Measurements from ENCODE around the gene PHAF1. TPM values are rescaled to one million over a fixed set of nuclear protein-coding genes. Genes with fewer than 3 reads are reported as not detected.

PHAF1 gene
- total RNA-seq, 4 donors from 2014 or later = 23.3 to 63.4 (median 48.9) TPM

DNA sequence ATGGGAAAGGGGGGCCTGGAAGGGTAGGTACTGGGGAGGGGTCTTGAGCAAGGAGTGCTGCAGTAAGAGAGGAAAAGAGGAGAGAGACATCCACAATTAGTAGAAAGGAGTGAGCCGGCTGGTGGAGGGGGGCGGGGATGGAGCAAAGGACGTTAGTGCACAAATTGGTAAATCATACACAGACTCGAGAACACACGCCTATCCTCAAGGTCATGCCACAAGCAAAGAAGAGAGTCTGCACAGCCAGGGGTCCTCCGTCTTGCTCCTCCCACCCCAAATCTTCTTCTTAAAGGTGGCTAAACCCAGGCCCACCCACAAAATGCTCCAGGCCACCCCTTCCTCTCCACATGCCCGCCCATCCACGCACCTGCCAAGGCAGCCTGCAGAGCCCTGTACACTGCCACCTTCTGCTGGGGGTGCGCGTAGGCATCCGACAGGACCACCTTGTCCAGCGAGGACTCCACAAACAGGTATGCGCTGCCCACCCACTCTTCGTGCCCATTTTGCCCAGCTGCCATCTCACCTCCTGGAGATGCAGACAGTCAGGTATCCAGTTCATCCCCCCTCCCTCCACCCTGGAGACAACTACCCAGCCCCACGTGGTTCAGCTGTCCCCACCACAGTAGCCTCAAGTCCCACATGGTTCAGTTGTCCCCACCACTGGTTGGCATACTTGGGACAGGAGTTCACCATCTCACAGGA is 46.6 kb downstream of the PHAF1 start:
- no peaks in the 10 kb centered on the region for H3K27me3 ChIP-seq
- TF ChIP-seq POLR2A (IDR thresholded peaks at IDR 0.05) = no peak
- TF ChIP-seq, protein P1, sequence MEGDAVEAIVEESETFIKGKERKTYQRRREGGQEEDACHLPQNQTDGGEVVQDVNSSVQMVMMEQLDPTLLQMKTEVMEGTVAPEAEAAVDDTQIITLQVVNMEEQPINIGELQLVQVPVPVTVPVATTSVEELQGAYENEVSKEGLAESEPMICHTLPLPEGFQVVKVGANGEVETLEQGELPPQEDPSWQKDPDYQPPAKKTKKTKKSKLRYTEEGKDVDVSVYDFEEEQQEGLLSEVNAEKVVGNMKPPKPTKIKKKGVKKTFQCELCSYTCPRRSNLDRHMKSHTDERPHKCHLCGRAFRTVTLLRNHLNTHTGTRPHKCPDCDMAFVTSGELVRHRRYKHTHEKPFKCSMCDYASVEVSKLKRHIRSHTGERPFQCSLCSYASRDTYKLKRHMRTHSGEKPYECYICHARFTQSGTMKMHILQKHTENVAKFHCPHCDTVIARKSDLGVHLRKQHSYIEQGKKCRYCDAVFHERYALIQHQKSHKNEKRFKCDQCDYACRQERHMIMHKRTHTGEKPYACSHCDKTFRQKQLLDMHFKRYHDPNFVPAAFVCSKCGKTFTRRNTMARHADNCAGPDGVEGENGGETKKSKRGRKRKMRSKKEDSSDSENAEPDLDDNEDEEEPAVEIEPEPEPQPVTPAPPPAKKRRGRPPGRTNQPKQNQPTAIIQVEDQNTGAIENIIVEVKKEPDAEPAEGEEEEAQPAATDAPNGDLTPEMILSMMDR (IDR thresholded peaks at IDR 0.05 in 4 of 5, conservative IDR thresholded peaks at IDR 0.05 in 1 of 5) = no peak
- peaks cover 18 to 19% of the 10 kb centered on the region in 2 donors for H3K4me1 ChIP-seq
- intact Hi-C loops (cut with DNase I; ENCODE audit: low total_unique reads) (no loop called here), in situ Hi-C loops (cut with MboI; ENCODE audit: low sequenced_read_pairs in 4 of 4) (loop anchor here (5.0 to 10.0 kb wide), 4 partner anchors 141 to 191 kb away; partner anchors contain the start of gene CES3 (in 1 of the 4))
- DNase-seq (no peak), ATAC-seq (no peak)
- no peak overlapping the region for H3K4me3 ChIP-seq
- H3K9me3 ChIP-seq = no peaks in the 10 kb centered on the region
- H3K27ac ChIP-seq = no peak overlapping the region
- H3K36me3 ChIP-seq = no peaks in the 10 kb centered on the region

DNA sequence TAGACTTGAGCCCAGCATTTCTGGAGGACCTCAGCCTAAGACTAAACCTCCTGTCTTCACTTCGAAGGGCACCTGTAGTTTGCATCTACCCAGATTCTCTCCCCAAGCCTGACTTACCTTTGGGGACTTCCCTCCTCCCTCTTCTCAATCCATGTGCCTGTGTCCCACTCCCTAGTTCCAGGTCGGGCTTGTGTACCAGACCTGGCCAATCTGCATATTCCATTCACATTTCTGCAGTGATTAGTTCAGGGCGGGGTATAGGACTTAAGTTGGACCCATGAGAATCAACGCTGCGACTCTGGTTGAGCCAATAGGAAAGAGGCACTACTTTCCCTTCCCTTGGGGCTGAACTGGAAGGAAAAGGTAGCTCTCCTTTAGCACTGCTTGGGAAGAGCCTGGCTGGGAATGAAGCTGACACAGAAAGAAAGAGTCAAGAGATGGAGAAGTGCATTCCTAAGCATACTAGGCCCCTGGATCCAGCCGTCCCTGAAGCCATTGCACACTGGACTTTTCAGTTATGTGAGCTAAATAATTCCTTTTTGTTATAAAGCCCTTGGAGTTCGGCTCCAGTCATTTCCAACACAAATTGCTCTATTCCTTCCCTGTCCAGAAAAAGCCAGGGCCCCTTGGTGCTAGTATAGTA is 47.5 kb downstream of the PHAF1 start:
- ATAC-seq (no peak), DNase-seq (no peak)
- in situ Hi-C loops (cut with MboI; ENCODE audit: low sequenced_read_pairs in 4 of 4) (loop anchor here (5.0 to 10.0 kb wide), 4 partner anchors 142 to 192 kb away; partner anchors contain the start of gene CES3 (in 1 of the 4)), intact Hi-C loops (cut with DNase I; ENCODE audit: low total_unique reads) (no loop called here)
- H3K36me3 ChIP-seq = no peaks in the 10 kb centered on the region
- no peaks in the 10 kb centered on the region for H3K9me3 ChIP-seq
- H3K4me3 ChIP-seq = no peak overlapping the region
- peaks cover 20 to 27% of the 10 kb centered on the region in 2 donors for H3K4me1 ChIP-seq
- no peaks in the 10 kb centered on the region for H3K27me3 ChIP-seq
- no peak overlapping the region for H3K27ac ChIP-seq
- TF ChIP-seq, protein P1 (IDR thresholded peaks at IDR 0.05 in 4 of 5, conservative IDR thresholded peaks at IDR 0.05 in 1 of 5) = no peak
- no peak for TF ChIP-seq POLR2A (IDR thresholded peaks at IDR 0.05)

DNA sequence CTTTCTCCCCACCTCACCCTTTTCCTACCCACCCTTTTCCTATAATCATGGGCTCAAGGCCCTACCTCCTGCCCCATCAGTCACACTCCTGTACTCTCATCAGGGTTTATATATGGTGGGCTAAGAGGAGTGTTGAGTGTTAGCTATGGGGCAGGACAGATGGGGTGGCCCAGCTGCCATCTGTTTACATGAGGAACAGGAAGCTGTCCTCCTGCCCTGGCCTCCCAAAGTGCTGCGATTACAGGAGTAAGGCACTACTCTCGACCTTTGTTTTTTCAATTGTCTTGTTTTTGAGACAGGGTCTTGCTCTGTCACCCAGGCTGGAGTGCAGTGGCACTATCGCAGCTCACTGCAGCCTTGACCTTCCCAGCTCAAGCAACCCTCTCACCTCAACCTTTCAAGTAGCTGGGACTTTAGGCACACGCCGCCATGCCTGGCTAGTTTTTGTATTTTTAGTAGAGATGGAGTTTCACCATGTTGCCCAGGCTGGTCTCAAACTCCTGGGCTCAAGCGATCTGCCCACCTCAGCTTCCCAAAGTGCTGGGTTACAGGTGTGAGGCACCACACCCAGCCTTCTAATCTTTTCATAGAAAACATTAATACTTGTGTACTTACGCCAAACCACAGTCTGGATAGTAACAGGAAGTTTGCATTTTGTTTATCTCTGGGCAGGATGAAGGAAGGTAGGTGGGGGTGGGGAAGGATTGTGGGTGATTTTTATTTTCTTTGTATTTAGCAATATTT is 48.3 kb downstream of the PHAF1 start:
- H3K4me1 ChIP-seq = peaks cover 28 to 36% of the 10 kb centered on the region in 2 donors
- no peaks in the 10 kb centered on the region for H3K27me3 ChIP-seq
- H3K36me3 ChIP-seq = no peaks in the 10 kb centered on the region
- H3K9me3 ChIP-seq = no peaks in the 10 kb centered on the region
- ATAC-seq (no peak), DNase-seq (no peak)
- H3K4me3 ChIP-seq = no peak overlapping the region
- no peak overlapping the region for H3K27ac ChIP-seq
- intact Hi-C loops (cut with DNase I; ENCODE audit: low total_unique reads) (loop anchor here (2.0 kb wide), 1 partner anchor 173 kb away; no protein-coding TSS in a partner anchor), in situ Hi-C loops (cut with MboI; ENCODE audit: low sequenced_read_pairs in 4 of 4) (loop anchor here (5.0 to 10.0 kb wide), 4 partner anchors 143 to 193 kb away; partner anchors contain the start of gene CES3 (in 1 of the 4))
- TF ChIP-seq, protein P1 (IDR thresholded peaks at IDR 0.05 in 4 of 5, conservative IDR thresholded peaks at IDR 0.05 in 1 of 5) = no peak
- TF ChIP-seq POLR2A (IDR thresholded peaks at IDR 0.05) = no peak

DNA sequence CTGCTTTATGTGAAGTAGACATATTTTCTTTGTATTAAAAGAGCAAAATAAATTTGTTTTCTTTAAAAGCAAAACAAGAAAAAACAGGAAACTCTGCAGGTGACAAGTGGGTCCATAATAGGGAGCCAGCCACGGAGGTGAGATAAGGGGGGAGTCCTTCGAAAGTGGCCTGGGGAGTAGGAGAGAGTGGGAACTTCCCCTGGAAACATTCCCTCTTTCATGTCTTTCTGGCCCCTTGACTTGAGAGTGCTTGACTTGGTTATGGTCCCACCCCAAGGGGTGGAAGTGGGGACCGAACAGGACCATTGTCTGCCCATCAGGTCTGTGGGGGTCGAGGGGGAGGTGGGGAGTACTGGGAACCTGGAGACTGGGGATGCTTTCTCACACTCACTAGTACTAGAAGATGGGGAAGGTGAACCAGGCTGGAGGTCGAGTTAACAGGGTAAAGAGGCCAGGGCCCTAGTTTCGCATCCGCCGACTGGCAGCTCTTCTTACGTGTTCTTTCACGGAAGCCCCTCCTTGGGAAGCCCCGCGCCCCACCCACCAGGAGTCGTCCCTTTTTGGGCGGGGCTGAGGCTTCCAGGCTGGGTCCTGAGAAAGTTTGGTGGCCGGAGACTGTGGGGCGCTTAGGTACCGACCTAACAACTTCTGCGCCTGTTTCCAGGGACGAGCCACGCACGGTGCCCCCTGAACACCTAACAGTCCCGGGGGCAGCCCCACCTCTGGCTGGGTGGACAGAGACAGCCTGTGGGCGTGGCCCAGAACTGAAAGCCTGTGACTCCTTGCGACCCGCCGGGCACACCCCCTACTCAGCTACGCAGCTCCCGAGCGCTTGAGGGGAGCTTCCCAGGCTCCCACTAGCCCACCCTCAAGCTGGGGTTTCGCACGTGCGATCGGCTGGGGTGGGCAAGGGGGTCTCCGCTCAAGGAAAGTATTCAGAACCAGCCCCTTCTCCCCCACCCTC is 49.2 kb downstream of the PHAF1 start:
- peak overlapping the region; percentile 93 to 100 (median 95) for H3K27ac ChIP-seq
- in situ Hi-C loops (cut with MboI; ENCODE audit: low sequenced_read_pairs in 4 of 4) = loop anchor here (5.0 to 10.0 kb wide), 4 partner anchors 144 to 194 kb away; partner anchors contain the start of gene CES3 (in 1 of the 4)
- peaks cover 37 to 44% of the 10 kb centered on the region in 2 donors for H3K4me1 ChIP-seq

More for the DNA sequence above, 49.2 kb downstream of the PHAF1 start:
- Histone ChIP-seq H3K27me3 (no peaks in the 10 kb centered on the region), H3K4me3 (peak overlapping the region; percentile 75 to 87 (median 76)), H3K9me3 (no peaks in the 10 kb centered on the region), H3K36me3 (no peaks in the 10 kb centered on the region)
- intact Hi-C loops (cut with DNase I; ENCODE audit: low total_unique reads) = loop anchor here (1.0 to 2.0 kb wide), 2 partner anchors 25 to 174 kb away; no protein-coding TSS in a partner anchor
- ATAC-seq (no peak), DNase-seq (no peak)
- TF ChIP-seq POLR2A (IDR thresholded peaks at IDR 0.05) = no peak
- TF ChIP-seq, protein P1 (IDR thresholded peaks at IDR 0.05 in 4 of 5, conservative IDR thresholded peaks at IDR 0.05 in 1 of 5) = no peak

Data from gastrocnemius medialis (tissue), 4 donors.